Activated gamma-delta T cell treated with anti-CD3 and anti-CD28 coated beads, Interleukin-2, amount 50 U/mL, for 16 hours (primary cell): Measurements from ENCODE around the gene CERS6.

Experiments
- DNase-seq: peaks from one replicate; pipeline ENCODE4 v3.0.0-alpha.2; 2020; ENCODE audit warnings: low read depth

CERS6 gene

GRCh38 chr2:168703926-168704325, 247.9 kb downstream of the CERS6 start:
- DNase-seq: no peak

DNA sequence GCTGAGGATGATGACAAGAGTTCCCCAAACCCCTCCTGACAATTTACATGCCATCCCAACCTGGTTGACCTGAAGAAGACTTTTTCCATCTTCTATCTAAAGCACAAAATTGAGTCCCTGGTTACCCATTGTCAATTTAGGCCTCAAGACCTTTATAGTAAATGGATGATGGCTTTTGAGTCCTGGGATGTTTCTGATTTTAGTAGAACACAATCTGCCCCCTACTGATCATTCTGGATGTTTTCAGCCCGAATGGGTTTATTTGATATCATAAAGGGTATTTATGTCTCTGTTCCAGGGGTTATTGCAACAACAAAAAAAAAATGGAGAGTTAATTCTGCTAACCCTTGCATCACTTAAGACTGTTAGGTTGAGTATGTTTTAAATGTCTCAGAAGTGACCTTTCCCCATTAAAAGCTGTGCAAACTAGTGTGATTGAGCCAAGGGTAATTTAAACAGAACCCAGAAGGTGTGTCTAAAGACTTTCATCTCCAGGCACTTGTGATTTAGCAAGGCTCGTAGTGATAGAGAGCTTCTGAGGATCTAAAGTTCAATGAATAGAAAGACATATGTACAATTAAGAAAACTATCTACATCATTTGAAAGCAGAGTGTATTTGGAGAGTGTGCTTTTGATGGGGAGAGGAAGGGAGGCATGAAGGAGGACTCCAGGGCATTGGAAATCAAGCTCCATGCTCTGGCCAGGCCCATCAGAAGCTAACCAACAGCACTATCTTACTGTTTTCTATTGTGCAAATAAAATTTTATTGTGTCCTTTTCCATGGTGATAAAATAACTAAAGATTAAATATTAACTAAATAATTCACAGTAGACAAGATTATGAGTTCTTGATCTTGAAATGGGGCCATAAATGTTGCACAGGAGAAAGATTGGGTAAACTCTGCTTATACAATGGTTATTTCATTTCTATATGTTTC, 249.7 kb downstream of the CERS6 start:
- DNase-seq: no peak

DNA sequence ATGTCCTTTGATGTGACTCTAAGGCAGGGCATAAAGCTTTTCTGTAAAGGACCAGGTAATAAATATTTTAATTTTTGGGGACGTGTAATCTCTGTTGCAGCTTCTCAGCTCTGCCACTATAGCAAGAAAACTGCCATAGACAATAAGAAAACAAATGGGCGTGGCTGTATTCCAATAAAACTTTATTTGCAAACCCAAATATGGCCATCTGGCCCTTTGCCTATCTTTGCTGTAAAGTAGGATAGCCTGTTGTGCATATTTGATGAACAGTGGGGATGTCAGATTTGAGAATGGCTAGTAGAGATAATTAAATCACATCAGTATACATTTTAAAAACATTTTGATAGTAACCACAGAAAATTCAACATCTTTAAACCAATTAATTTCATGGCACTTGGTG, 250.7 kb downstream of the CERS6 start:
- DNase-seq: no peak

- DNase-seq: no peak
Measured at GRCh38 chr2:168708080-168708479, 252.0 kb downstream of the CERS6 start.

- no peak for DNase-seq
Measured at GRCh38 chr2:168710754-168711467, 254.8 kb downstream of the CERS6 start.

DNA sequence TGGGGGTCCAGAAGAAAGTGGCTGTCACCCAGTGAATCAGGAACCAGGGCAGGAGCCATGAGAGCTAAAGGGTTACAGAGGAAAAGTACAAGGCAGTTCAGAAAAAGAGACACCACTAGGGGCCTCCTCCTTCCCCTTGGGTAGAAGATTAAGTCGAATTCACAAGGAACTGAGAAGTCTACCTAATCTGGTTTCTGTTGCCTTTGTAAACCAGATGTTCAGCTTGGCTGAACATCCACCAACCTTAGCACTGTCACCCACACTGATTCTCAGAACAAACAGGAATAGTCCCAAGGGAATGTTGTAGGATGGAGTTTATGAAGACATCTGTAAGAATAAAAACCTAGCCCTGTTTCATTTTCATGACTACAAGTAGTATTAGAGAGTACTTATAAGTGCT, 256.0 kb downstream of the CERS6 start:
- no peak for DNase-seq

- DNase-seq: no peak
Measured at GRCh38 chr2:168713325-168713724, 257.3 kb downstream of the CERS6 start.

- DNase-seq: no peak
Measured at GRCh38 chr2:168715849-168716248, 259.8 kb downstream of the CERS6 start.

GRCh38 chr2:168716839-168717238, 260.8 kb downstream of the CERS6 start:
- DNase-seq: no peak

DNA sequence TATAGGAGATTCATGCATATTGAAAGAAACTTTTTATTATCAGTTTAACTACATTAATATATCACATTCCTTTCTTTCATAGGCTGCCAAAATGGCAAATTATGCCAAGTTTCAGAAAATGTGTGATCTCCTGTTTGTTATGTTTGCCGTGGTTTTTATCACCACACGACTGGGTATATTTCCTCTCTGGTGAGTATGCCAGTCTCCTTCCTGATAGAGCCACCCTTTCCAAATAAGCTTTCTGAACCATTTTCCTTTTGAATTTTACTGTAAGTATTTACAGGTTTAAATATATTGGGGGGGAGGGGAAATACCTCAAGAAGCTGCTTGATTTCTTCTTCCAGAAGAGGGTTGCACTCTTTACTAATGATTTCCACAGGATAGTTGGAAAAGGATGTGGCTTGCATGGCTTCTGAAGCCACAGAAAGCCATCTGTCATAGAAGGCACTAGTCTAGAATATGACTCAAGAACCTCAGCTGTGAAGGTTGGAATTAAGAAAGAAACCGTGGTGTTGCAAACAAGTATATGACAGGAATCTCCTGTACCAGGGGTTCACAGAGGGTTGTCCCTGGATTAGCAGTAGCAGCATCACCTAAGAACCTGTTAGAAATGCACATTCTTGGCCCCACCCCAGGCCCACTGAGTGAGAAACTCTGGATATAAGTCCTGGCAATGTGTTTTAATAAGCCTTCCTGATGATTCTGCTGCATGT, 261.9 kb downstream of the CERS6 start:
- no peak for DNase-seq

DNA sequence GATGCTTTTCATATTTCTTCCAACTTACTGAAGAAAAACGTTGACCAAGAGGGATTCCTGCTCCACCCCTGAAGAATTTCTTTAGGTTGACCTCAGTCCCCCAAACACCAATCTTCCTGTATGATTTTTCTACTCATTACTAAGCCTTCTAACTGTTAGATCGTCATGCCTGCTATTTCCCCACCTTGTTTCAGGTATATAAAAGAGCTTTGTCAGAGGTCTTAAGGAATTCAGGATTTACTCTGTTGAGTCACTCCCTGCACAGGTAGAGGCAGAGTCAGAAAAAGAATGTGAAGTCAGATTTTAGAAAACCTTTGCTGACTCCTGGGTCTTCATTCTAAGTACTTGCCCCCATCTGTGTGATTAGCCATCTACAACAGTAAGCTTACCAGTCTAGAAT, 262.6 kb downstream of the CERS6 start:
- no peak for DNase-seq

- no peak for DNase-seq
Measured at GRCh38 chr2:168719446-168719845, 263.4 kb downstream of the CERS6 start.

DNA sequence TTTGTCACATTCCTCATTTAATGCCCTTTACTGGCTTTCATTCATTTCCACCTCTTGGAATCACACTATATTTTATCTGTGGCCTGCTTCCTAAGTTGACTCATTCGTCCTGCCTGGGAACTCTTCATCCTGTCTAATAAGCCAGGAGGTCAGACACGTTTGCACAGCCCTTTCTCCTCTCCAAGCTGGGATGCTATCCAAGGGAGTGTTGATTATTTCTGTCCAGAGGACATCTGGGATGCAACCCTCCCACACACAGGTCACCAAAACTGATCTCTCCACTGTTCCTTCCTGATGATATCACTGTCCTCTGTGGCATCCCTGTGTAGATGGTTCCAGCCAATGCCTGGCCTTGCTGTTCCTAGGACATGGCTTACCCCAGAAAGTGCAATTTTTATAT, 266.5 kb downstream of the CERS6 start:
- DNase-seq: no peak

DNA sequence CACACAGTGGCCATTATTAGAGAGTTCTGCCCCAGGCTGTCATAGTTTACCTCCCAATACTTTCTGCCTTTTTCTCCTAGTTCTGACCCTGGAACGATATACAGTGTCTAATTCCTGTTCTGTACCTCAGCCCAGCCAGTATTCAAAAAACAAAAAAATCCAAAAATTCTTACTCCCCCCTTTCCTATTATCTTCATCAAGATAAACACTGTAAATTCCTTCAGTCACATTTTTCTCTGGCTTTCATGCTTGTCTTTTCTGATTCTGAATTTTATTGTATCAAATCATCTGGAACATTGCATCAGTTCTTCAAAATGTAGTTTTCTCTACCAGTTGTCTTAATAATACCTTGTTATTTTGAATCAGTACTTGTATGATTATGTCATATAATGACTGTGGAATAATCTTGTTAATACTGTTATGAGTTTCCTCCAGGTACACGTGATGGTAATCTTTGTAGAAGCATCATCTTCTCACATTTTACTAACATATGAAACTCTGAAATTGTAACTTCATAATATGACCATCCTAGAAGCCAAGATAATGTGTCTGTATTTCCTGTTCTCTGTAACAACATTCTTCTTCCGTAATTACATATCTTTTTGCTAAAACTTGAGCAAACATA, 267.3 kb downstream of the CERS6 start:
- DNase-seq: no peak

- no peak for DNase-seq
Measured at GRCh38 chr2:168726375-168726774, 270.3 kb downstream of the CERS6 start.

- no peak for DNase-seq
Measured at GRCh38 chr2:168727904-168728470, 271.9 kb downstream of the CERS6 start.

DNA sequence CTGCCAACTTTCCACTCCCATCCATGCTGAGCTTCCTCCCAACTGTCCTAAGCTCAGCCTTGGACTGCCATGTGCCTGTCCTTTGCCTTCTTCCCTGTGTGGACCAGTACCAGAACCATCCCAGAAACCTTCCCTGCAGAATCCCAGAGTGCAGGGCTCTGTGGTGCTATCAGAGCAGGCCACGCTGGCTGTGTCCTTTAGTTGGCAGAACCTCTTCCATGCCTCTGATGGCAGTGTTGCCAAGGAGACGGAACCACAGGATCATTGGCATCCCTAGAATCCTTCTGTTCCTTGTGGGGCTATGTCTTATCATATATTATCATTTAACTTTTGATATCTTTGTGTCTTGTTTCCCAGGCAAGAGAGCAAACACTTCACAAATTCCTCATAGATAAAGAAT, 273.4 kb downstream of the CERS6 start:
- no peak for DNase-seq

GRCh38 chr2:168730344-168730743, 274.3 kb downstream of the CERS6 start:
- DNase-seq: no peak

- no peak for DNase-seq
Measured at GRCh38 chr2:168731002-168731401, 274.9 kb downstream of the CERS6 start.

- no peak for DNase-seq
Measured at GRCh38 chr2:168731616-168732015, 275.5 kb downstream of the CERS6 start.

DNA sequence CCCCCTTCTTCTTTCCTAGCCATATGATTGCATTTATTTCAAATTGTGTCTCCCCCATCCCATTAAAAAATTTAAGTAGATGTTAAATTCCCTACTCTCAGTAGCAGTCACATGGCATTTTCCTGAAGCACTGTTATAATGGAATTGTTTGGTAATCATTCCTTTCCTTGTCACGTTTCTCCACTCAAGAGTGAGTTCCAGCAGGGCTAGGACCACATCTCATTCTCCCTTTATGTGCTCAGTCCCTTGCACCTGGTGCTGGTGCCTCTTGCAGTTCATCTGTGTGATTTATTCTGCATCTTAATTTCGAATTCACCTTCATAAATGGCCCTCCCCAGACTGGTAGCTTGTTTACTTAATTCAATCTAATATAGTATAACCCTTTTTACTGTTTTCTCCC, 276.0 kb downstream of the CERS6 start:
- no peak for DNase-seq

DNA sequence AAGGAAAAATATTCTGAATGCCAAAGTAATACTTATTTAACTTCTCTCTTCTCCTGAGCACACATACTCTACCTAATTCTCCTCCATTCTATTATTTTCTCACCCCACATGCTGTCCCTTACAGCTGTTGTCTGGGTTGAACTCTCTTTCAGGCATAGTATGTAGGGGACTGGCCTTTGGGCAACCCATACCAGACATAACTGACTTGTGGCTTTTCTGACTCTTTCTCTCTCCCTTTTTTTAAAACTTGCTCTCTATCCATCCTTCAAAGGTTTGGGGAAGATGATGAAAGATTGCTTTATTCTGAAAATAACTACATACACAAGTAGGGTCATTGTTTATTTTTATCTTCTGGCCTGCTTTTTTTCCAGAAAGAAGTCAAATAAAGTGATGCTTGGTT, 276.4 kb downstream of the CERS6 start:
- no peak for DNase-seq
